Measurements from ENCODE around the gene EPHB1. TPM values are rescaled to one million over a fixed set of nuclear protein-coding genes. Genes with fewer than 3 reads are reported as not detected.

Gene EPHB1
- total RNA-seq, 1 experiment from 2014 or later, result 2.8 TPM

DNA sequence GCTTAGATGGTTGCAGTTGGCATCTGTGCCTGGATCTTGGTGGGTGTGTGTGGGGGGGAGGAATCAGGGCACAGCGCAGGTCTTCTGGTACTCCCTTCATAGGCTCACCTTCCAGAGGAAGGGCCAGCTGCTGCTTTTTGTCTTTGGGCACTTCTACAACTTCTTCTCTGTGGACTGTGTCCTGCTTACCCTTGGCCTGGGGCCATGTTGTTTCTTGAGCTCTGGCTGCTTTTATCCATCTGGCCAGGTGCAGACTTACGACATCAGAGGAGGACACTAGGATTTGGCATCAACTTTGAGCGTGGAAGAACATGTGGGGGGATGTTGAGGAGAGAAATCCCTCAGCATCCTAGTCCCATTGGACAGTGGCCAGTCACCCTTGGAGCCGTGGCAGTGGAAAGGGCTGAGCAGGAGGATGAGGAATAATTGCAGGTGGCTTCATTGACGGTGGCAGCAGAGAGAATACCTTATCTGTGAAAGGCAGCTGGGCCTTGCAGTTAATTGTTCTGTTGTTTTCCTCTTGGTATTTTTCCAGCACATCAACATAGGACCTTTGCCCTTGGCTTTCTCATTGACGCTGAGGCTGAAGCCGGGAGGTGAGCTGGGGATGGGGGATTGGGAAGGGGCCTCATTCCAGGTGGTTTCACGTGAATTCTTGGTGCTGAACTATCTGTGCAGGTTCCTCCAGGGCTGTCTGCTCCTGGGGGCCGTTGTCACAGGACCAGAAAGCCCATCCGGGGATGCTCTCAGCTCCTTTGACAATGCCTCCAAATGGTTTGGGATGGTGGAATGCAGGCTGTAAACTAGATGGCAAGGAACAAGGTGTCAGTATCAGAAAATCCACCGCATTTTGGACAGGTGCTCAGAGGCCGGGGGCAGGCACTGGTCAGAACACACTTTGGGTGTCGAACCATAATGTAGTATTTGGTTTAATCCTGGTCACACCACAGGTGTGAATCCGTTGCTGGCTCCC lies 9.7 kb downstream of the EPHB1 start:
- no peaks in the 10 kb centered on the region for H3K79me2 ChIP-seq (ENCODE audit: insufficient read depth, low read length)
- H4K5ac ChIP-seq (ENCODE audit: insufficient read length, low read depth, low read length), result no peak overlapping the region
- DNase-seq, result no peak
- H4K8ac ChIP-seq (replicated peaks; ENCODE audit: insufficient read length, low read depth, low read length), result no peak overlapping the region
- Mint-ChIP-seq H3K27ac (peak overlapping the region in 1 of 3 experiments; percentile 60; a peak in 3 of 7 replicates), H3K9me3 (no peaks in the 10 kb centered on the region), H3K27me3 (ENCODE audit: low read depth) (peaks cover 7% of the 10 kb centered on the region), H3K4me3 (no peak overlapping the region), H3K36me3 (ENCODE audit: insufficient read depth in 1 of 3, low read depth in 3 of 3) (no peaks in the 10 kb centered on the region), H3K4me1 (peaks cover 25 to 31% of the 10 kb centered on the region in 2 experiments)
- H2BK12ac ChIP-seq (ENCODE audit: insufficient read length, low read depth, low read length), result no peak overlapping the region
- H3K9me3 ChIP-seq (ENCODE audit: control insufficient read depth, low read depth, low read length), result no peaks in the 10 kb centered on the region
- no peak overlapping the region for H2BK15ac ChIP-seq (ENCODE audit: low read depth, low read length)
- WGBS (ENCODE audit: extremely low coverage, insufficient read length, low lambda C conversion rate), result no CpG with 5 or more reads among the region's 14 CpGs
- H3K23ac ChIP-seq (ENCODE audit: insufficient read length, low read depth, low read length), result no peak overlapping the region
- H2BK120ac ChIP-seq (ENCODE audit: low read depth, low read length, poor library complexity, severe bottlenecking), result no peak overlapping the region
- no peak overlapping the region for H3K4me2 ChIP-seq (ENCODE audit: insufficient read depth, insufficient read length, low read length)
- no peak overlapping the region for H2AFZ ChIP-seq (ENCODE audit: low read length)
- no peak overlapping the region for H2BK5ac ChIP-seq (ENCODE audit: insufficient read length, low read length)
- H3K27me3 ChIP-seq (ENCODE audit: insufficient read depth, low read length), result no peaks in the 10 kb centered on the region; the same call in 1 of the 2 replicates
- H3K14ac ChIP-seq (ENCODE audit: insufficient read depth, low read length), result no peak overlapping the region; the same call in 1 of the 2 replicates
- no peak overlapping the region for H3K9ac ChIP-seq (ENCODE audit: extremely low read depth, insufficient read length, low read length)
- TF ChIP-seq, protein P1, sequence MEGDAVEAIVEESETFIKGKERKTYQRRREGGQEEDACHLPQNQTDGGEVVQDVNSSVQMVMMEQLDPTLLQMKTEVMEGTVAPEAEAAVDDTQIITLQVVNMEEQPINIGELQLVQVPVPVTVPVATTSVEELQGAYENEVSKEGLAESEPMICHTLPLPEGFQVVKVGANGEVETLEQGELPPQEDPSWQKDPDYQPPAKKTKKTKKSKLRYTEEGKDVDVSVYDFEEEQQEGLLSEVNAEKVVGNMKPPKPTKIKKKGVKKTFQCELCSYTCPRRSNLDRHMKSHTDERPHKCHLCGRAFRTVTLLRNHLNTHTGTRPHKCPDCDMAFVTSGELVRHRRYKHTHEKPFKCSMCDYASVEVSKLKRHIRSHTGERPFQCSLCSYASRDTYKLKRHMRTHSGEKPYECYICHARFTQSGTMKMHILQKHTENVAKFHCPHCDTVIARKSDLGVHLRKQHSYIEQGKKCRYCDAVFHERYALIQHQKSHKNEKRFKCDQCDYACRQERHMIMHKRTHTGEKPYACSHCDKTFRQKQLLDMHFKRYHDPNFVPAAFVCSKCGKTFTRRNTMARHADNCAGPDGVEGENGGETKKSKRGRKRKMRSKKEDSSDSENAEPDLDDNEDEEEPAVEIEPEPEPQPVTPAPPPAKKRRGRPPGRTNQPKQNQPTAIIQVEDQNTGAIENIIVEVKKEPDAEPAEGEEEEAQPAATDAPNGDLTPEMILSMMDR (conservative IDR thresholded peaks at IDR 0.05), result no peak
- no peak overlapping the region for H2AK5ac ChIP-seq (ENCODE audit: insufficient read length, low read length)
- no peak overlapping the region for H2BK20ac ChIP-seq (ENCODE audit: low read depth, low read length, poor library complexity, severe bottlenecking)
- H3K4me1 ChIP-seq (ENCODE audit: insufficient read depth, low read length), result peaks cover 5% of the 10 kb centered on the region; the same call in 1 of the 2 replicates
- H3K56ac ChIP-seq (ENCODE audit: insufficient read length, low read depth, low read length), result no peak overlapping the region
- no peaks in the 10 kb centered on the region for H3K23me2 ChIP-seq (ENCODE audit: insufficient read length, low read depth, low read length, poor library complexity, severe bottlenecking)
- no peak overlapping the region for H3K18ac ChIP-seq (ENCODE audit: insufficient read length, low read depth, low read length)
- no peaks in the 10 kb centered on the region for H3K79me1 ChIP-seq (ENCODE audit: insufficient read depth, low read depth, low read length, poor library complexity, severe bottlenecking)
- H4K20me1 ChIP-seq (ENCODE audit: control insufficient read depth, insufficient read depth, insufficient read length), result no peaks in the 10 kb centered on the region
- H3K27ac ChIP-seq (ENCODE audit: insufficient read length, low read depth, low read length), result no peak overlapping the region
- H3T11ph ChIP-seq (ENCODE audit: low read length), result no peak overlapping the region
- no peak overlapping the region for H4K91ac ChIP-seq (ENCODE audit: insufficient read length, low read depth, low read length)
- no peak overlapping the region for H3K4ac ChIP-seq (ENCODE audit: low read depth, low read length)

Data from H9 (cell line).